ENCODE measurements around the gene NPAS3. TPM values are rescaled to one million over a fixed set of nuclear protein-coding genes. Genes with fewer than 3 reads are reported as not detected.

Gene NPAS3
- total and polyA plus RNA-seq, 2 of the 8 experiments (the other 6 are each of a cell fraction or from before 2014, with no cell fraction given), result 0.11 to 0.60 TPM

GRCh38 chr14:33103489-33103888 is 164.8 kb downstream of the NPAS3 start:
- Histone ChIP-seq H3K4ac (replicated peaks; ENCODE audit: insufficient read length, low read depth, low read length) (no peak overlapping the region), H2BK20ac (ENCODE audit: low read length) (no peak overlapping the region), H3K4me3 (ENCODE audit: extremely low read depth in 1 of 4, insufficient read depth in 2 of 4, low read depth in 3 of 4, low read length in 4 of 4) (no peak overlapping the region), H3K4me2 (ENCODE audit: insufficient read depth in 1 of 2, low read depth in 2 of 2, low read length in 2 of 2) (no peak overlapping the region), H3K27me3 (replicated peaks in 1 of 4; ENCODE audit: control insufficient read depth in 3 of 4, extremely low read depth in 1 of 4, insufficient read depth in 3 of 4, low read length in 3 of 4) (no peaks in the 10 kb centered on the region), H4K8ac (ENCODE audit: extremely low read depth, insufficient read depth, low read length) (no peak overlapping the region), H4K5ac (ENCODE audit: insufficient read length, low read depth, low read length) (no peak overlapping the region), H3K79me2 (ENCODE audit: control insufficient read depth in 1 of 2, insufficient read depth in 2 of 2, low read length in 2 of 2) (no peaks in the 10 kb centered on the region), H3K14ac (ENCODE audit: insufficient read length) (no peak overlapping the region), H3K36me3 (ENCODE audit: control insufficient read depth in 2 of 4, insufficient read depth in 4 of 4, low read length in 3 of 4) (no peaks in the 10 kb centered on the region), H2AFZ (ENCODE audit: low read length) (no peak overlapping the region), H3K23me2 (ENCODE audit: low read depth, low read length) (no peaks in the 10 kb centered on the region), H2BK15ac (ENCODE audit: low read length) (no peak overlapping the region), H3K9me3 (ENCODE audit: insufficient read depth in 2 of 2, low read depth in 1 of 2, low read length in 1 of 2) (no peaks in the 10 kb centered on the region), H3K4me1 (replicated peaks in 1 of 4; ENCODE audit: control insufficient read depth in 3 of 4, insufficient read depth in 4 of 4, low read length in 3 of 4) (no peaks in the 10 kb centered on the region), H3K23ac (ENCODE audit: insufficient read length) (no peak overlapping the region), H2BK120ac (replicated peaks; ENCODE audit: low read depth, low read length) (no peak overlapping the region), H3K18ac (ENCODE audit: extremely low read depth, low read length) (no peak overlapping the region), H3K79me1 (ENCODE audit: low read depth, low read length) (no peaks in the 10 kb centered on the region), H3K56ac (replicated peaks; ENCODE audit: insufficient read length, low read depth, low read length) (no peak overlapping the region), H2AK5ac (ENCODE audit: low read depth, low read length) (no peak overlapping the region), H4K20me1 (replicated peaks in 1 of 2; ENCODE audit: control insufficient read depth in 1 of 2, insufficient read depth in 2 of 2, low read length in 2 of 2) (no peaks in the 10 kb centered on the region), H3K27ac (ENCODE audit: low read depth, low read length) (no peak overlapping the region), H2BK12ac (ENCODE audit: low read depth, low read length) (no peak overlapping the region), H3K9ac (replicated peaks in 1 of 4; ENCODE audit: extremely low read depth in 1 of 4, low read depth in 3 of 4, low read length in 3 of 4) (no peak overlapping the region), H2BK5ac (ENCODE audit: low read depth, low read length) (no peak overlapping the region), H4K91ac (replicated peaks; ENCODE audit: insufficient read length, low read length) (no peak overlapping the region)
- no peak for DNase-seq (ENCODE audit: low read depth in 1 of 2, low spot score in 2 of 2)
- ChIA-PET POLR2A (ENCODE audit: partially characterized antibody) (no interaction called here), CTCF (ENCODE audit: partially characterized antibody) (interaction anchor here (0.8 to 1.4 kb wide), 2 partner anchors 21 to 1336 kb away, joined by 3 read pairs; no protein-coding TSS in a partner anchor)
- 86% methylated on average over 3 of the region's 3 CpGs; no CpG with 5 or more reads in 1 of the 2 experiments for WGBS, 2 experiments (ENCODE audit: extremely low coverage in 1 of 2, insufficient coverage in 1 of 2, insufficient read length in 1 of 2, insufficient replicate concordance in 2 of 2, low coverage in 1 of 2, low lambda C conversion rate in 2 of 2, missing lambda C conversion rate in 1 of 2)
- no peak for FAIRE-seq
- TF ChIP-seq EGR1 (IDR thresholded peaks at IDR 0.05; ENCODE audit: borderline replicate concordance, low read depth, low read length), result no peak
- TF ChIP-seq RBBP5 (IDR thresholded peaks at IDR 0.05; ENCODE audit: borderline replicate concordance, low read depth, low read length), result no peak
- no peak for TF ChIP-seq SIRT6 (IDR thresholded peaks at IDR 0.05; ENCODE audit: low read length)
- TF ChIP-seq NANOG (IDR thresholded peaks at IDR 0.05; ENCODE audit: insufficient read depth, low read depth, low read length, poor library complexity, severe bottlenecking), result no peak
- no peak for TF ChIP-seq CHD2 (IDR thresholded peaks at IDR 0.05; ENCODE audit: low read length)
- no peak for TF ChIP-seq FOSL1 (IDR thresholded peaks at IDR 0.05; ENCODE audit: insufficient read depth, low read depth, low read length)
- TF ChIP-seq JUND (IDR thresholded peaks at IDR 0.05; ENCODE audit: low read length), result no peak
- TF ChIP-seq MAX (IDR thresholded peaks at IDR 0.05), result no peak
- TF ChIP-seq KDM4A (IDR thresholded peaks at IDR 0.05; ENCODE audit: low read depth, low read length, severe bottlenecking), result no peak
- TF ChIP-seq GTF2F1 (IDR thresholded peaks at IDR 0.05; ENCODE audit: borderline replicate concordance, low read depth, low read length), result no peak
- TF ChIP-seq, protein P1, sequence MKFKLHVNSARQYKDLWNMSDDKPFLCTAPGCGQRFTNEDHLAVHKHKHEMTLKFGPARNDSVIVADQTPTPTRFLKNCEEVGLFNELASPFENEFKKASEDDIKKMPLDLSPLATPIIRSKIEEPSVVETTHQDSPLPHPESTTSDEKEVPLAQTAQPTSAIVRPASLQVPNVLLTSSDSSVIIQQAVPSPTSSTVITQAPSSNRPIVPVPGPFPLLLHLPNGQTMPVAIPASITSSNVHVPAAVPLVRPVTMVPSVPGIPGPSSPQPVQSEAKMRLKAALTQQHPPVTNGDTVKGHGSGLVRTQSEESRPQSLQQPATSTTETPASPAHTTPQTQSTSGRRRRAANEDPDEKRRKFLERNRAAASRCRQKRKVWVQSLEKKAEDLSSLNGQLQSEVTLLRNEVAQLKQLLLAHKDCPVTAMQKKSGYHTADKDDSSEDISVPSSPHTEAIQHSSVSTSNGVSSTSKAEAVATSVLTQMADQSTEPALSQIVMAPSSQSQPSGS (IDR thresholded peaks at IDR 0.05; ENCODE audit: low read length), result no peak
- TF ChIP-seq TAF7 (optimal IDR thresholded peaks at IDR 0.05; ENCODE audit: borderline replicate concordance, low read depth, low read length), result no peak

All from H1 (cell line).